Pulmonary artery endothelial cell (primary cell): ENCODE measurements around the gene CHST7. TPM values are rescaled to one million over a fixed set of nuclear protein-coding genes. Genes with fewer than 3 reads are reported as not detected.

ENCODE experiments used
- DNase-seq: peaks from one replicate; pipeline ENCODE4 v3.0.0-alpha.2; 2011; ENCODE audit warnings: low read depth, low spot score
- total RNA-seq: library from RNA; depleted of rRNA; stranded (reverse); fragments of >200 nt; gene quantifications from 2 replicates; pipeline ENCODE4 v1.2.3, GENCODE V29; 2014

The CHST7 gene
- total RNA-seq, 1 donor from 2014 or later: 33.4 TPM

- DNase-seq: no peak
Measured at GRCh38 chrX:46647251-46647650, 73.7 kb downstream of the CHST7 start.

Other genes with a start within 250 kb of the CHST7 start
- 4.3 and 5.2 TPM in 2 replicates for gene ZNF674, start 28.3 kb upstream of the CHST7 start, total RNA-seq
- 35.6 and 40.6 TPM in 2 replicates for gene SLC9A7, start 185.4 kb downstream of the CHST7 start, total RNA-seq